ENCODE results near the gene RANBP10.
"Not testable (repeated sequence)": the region's sequence is repeated elsewhere in the genome, so short reads cannot be mapped to it uniquely, and the experiment has no call there.

DNA sequence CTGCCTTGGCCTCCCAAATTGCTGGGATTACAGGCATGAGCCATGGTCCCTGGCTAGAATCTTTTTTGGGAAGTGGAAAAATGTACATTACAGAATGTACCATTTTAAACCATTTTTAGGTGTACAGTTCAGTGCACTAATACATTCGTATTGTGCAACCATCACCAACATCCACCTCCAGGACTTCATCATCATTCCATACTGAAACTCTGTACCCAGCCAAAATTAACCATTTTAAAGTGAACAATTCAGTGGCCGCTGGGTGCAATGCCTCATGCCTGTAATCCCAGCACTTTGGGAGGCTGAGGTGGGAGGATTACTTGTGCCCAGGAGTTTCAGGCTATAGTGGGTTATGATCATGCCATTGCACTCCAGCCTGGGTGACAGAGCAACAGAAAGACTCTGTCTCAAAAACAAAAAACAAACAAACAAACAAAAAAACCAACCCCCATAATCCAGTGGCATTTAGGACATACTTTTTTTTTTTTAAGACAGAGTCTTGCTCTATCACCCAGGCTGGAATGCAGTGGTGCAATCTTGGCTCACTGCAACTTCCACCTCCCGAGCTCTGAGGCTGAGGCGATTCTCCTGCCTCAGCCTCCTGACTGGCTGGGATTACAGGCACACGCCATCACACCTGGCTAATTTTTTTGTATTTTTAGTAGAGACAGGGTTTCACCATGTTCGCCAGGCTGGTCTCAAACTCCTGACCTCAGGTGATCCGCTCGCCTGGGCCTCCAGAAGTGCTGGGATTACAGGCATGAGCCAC is 112.7 kb downstream of the RANBP10 start:
- not testable (repeated sequence) for TF ChIP-seq JUN (IDR thresholded peaks at IDR 0.05); ESRRA (IDR thresholded peaks at IDR 0.05; ENCODE audit: borderline replicate concordance, low read length); TFCP2L1 (CRISPR knock-in tag; IDR thresholded peaks at IDR 0.05); BHLHE40 (IDR thresholded peaks at IDR 0.05; ENCODE audit: low read depth, low read length)
- TF ChIP-seq, protein P1, sequence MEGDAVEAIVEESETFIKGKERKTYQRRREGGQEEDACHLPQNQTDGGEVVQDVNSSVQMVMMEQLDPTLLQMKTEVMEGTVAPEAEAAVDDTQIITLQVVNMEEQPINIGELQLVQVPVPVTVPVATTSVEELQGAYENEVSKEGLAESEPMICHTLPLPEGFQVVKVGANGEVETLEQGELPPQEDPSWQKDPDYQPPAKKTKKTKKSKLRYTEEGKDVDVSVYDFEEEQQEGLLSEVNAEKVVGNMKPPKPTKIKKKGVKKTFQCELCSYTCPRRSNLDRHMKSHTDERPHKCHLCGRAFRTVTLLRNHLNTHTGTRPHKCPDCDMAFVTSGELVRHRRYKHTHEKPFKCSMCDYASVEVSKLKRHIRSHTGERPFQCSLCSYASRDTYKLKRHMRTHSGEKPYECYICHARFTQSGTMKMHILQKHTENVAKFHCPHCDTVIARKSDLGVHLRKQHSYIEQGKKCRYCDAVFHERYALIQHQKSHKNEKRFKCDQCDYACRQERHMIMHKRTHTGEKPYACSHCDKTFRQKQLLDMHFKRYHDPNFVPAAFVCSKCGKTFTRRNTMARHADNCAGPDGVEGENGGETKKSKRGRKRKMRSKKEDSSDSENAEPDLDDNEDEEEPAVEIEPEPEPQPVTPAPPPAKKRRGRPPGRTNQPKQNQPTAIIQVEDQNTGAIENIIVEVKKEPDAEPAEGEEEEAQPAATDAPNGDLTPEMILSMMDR (IDR thresholded peaks at IDR 0.05), result not testable (repeated sequence)
- TF ChIP-seq, protein P2, sequence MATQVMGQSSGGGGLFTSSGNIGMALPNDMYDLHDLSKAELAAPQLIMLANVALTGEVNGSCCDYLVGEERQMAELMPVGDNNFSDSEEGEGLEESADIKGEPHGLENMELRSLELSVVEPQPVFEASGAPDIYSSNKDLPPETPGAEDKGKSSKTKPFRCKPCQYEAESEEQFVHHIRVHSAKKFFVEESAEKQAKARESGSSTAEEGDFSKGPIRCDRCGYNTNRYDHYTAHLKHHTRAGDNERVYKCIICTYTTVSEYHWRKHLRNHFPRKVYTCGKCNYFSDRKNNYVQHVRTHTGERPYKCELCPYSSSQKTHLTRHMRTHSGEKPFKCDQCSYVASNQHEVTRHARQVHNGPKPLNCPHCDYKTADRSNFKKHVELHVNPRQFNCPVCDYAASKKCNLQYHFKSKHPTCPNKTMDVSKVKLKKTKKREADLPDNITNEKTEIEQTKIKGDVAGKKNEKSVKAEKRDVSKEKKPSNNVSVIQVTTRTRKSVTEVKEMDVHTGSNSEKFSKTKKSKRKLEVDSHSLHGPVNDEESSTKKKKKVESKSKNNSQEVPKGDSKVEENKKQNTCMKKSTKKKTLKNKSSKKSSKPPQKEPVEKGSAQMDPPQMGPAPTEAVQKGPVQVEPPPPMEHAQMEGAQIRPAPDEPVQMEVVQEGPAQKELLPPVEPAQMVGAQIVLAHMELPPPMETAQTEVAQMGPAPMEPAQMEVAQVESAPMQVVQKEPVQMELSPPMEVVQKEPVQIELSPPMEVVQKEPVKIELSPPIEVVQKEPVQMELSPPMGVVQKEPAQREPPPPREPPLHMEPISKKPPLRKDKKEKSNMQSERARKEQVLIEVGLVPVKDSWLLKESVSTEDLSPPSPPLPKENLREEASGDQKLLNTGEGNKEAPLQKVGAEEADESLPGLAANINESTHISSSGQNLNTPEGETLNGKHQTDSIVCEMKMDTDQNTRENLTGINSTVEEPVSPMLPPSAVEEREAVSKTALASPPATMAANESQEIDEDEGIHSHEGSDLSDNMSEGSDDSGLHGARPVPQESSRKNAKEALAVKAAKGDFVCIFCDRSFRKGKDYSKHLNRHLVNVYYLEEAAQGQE (IDR thresholded peaks at IDR 0.05), result not testable (repeated sequence)

All from A549 (cell line).